Left hindlimb (tissue), 1 donor: ENCODE data around the gene RNPEPL1.
"Not testable (repeated sequence)": the region's sequence is repeated elsewhere in the genome, so short reads cannot be mapped to it uniquely, and the experiment has no call there.

Experiments used
- DNase-seq: peaks from one replicate; pipeline ENCODE4 v3.0.0-alpha.2; 2018

Gene RNPEPL1, protein sequence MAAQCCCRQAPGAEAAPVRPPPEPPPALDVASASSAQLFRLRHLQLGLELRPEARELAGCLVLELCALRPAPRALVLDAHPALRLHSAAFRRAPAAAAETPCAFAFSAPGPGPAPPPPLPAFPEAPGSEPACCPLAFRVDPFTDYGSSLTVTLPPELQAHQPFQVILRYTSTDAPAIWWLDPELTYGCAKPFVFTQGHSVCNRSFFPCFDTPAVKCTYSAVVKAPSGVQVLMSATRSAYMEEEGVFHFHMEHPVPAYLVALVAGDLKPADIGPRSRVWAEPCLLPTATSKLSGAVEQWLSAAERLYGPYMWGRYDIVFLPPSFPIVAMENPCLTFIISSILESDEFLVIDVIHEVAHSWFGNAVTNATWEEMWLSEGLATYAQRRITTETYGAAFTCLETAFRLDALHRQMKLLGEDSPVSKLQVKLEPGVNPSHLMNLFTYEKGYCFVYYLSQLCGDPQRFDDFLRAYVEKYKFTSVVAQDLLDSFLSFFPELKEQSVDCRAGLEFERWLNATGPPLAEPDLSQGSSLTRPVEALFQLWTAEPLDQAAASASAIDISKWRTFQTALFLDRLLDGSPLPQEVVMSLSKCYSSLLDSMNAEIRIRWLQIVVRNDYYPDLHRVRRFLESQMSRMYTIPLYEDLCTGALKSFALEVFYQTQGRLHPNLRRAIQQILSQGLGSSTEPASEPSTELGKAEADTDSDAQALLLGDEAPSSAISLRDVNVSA

GRCh38 chr2:240567872-240568677 is at the start of gene RNPEPL1:
Gene RNPEPL1 (plus strand): TSS chr2:240568484. CDS start chr2:240568587, 103 bp downstream.
- peak; percentile 46 for DNase-seq

- no peak for DNase-seq
Measured at GRCh38 chr2:240518981-240519380, 49.3 kb upstream of the RNPEPL1 start.

DNA sequence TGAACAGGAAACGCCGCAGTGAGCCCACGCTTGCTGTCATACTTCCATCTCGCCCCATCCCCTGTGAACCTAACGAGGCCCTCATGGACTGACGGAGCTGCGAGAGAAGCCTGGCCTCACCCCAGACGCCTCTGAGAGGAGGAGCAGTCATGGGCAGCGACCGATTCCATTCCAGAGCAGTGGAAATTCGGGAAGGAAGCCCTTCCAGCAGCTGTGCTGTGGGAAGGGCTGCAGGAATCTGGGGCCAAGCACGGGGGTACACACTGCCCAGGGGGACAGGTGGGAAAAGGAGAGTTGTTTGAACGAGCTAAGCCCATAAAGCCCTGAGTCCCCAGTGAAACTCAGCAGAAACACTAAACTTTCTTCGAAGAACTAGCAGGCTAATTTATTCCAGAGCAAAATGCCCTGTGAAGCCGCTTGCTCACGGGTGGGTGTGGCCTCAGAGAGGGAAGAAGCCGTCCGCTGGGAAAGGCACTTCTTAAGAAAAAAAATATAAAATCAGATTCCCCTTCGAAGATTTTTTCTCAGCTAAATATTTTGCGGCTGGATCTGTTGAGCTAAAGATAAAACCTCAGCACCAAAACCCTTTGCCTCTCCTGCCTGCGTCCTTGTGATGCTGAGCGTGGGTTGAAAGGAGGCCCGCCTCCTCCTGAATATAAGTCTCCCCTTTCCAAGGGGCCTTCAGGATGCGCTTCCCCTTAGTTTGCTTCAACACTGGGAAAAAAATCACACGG is 48.7 kb upstream of the RNPEPL1 start:
- no peak for DNase-seq

DNA sequence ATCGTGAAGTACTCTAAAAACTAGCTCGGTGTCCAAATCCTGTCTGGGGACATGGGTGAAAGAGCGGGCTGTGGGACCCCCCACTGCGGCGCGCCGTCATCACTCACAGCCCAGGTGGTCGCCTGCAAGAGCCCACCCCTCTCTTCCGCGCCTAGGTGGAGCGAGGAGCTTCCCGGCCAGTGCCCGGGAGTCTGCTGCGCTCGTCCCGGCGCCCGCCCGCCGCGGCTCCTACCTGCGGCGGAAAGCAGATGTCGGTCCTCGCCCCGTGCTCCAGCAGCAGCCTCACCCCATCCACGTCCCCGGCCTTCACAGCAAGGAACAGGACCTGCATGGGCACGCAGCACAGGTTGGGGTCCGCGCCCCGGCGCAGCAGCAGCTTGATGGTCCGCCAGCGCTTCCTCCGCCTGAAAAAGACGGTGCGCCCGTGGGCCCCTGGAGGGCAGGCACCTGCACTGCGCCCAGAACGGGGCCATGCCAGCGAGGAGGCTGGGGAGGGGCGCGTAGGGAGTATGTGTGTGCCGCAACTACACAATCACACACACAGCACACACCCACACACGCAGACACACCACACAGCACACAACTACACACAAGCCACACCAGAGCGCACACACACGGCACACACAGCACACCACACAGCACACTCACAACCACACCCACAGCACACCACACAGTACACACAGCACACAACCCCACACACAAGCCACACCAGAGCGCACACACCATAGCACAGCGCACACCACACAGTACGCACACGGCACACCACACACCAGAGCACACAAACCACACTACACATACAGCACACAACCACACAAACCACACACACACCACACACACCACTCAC is 47.9 kb upstream of the RNPEPL1 start:
- DNase-seq, result no peak

DNA sequence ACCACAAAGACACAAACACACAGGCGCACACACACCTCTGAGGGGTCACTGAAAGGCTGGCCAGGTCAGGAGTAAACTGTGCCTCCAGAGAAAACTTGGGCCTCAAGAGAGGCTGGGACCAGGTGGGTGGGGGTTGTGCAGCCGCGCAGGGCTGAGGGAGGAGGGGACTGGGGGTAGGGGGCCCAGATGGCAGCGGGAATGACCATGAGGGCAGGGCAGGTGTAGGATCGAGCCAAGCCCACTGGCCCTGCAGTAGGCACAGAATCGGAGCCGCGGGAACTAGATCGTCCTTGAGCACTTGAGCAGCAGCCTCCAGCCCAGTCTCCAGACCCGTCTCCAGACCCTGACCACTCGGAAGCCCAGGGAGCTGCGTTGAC is 47.3 kb upstream of the RNPEPL1 start:
- DNase-seq, result no peak

DNA sequence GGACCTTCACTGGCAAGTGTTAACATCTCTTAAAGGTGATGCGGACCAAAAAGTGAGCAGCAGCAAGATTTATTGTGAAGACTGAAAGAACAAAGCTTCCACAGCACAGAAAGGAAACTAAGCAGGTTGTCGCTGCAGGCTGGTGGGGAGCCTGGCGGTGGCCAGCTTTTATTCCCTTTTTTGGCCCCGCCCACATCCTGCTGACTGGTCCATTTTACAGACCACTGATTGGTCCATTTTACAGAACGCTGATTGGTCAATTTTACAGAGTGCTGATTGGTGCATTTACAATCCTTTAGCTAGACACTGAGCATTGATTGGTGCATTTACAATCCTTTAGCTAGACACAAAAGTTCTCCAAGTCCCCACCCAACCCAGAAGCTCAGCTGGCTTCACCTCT is 46.4 kb upstream of the RNPEPL1 start:
- DNase-seq, result not testable (repeated sequence)

GRCh38 chr2:240522406-240522805 is 45.9 kb upstream of the RNPEPL1 start:
- no peak for DNase-seq

GRCh38 chr2:240523451-240524281 is 44.6 kb upstream of the RNPEPL1 start:
- DNase-seq, result no peak

DNA sequence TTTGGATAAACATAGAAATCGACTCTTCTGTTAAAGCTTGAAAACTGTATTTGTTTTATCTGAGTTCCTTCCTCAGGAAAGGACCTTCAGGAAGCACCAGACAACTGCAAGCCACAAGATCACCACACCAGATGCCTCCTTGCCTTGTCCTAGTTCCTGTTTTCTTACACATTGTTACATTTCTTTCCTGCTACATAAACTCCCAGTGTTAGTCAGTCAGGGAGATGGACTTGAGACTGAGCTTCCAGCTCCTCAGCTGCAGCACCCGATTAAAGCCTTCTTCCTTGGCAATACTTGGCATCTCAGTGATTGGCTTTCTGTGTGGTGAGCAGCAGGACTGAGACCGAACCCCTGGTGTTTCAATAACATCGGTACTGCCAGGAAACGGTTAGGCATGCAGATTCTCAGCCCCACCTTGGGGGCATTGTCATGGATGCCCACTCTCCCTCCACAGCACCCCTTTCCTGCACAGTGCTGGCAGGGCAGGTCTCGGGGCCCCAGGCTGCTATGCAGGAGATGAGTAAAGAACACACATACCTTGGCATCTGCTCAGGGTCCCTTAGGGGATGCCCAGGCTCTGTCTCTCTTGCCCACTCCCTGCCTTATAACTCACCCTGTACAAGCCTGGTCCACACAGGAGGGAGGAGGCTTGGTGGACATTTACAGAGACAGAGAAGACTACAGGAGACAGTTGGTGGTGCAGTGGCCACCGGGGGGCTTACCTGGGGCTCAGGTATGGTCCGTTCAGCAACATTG is 43.1 kb upstream of the RNPEPL1 start:
- no peak for DNase-seq

DNA sequence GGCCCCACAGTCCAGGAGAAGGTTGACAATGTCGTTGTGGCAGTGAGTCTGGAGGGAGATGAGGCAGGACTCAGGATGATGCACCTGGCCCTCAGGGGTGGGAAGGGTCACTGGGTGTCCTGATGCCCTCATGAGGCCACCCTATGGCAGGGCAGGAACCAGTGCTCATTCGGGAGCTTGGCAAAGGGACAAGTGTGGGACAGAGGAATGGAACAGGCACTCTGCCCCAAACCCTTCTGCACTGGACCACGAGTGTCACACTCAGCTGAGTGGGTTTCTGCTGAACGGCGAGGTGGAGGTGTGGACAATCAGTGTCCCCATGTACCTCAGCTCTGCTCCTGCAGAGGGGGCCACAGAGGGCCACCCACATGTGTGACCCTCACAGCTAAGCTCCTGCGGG is 42.5 kb upstream of the RNPEPL1 start:
- no peak for DNase-seq

- no peak for DNase-seq
Measured at GRCh38 chr2:240526521-240526920, 41.8 kb upstream of the RNPEPL1 start.

GRCh38 chr2:240527153-240527750 is 41.0 kb upstream of the RNPEPL1 start:
- DNase-seq, result no peak

GRCh38 chr2:240528406-240529040 is 39.8 kb upstream of the RNPEPL1 start:
- no peak for DNase-seq

- DNase-seq, result no peak
Measured at GRCh38 chr2:240529344-240529999, 38.8 kb upstream of the RNPEPL1 start.

- no peak for DNase-seq
Measured at GRCh38 chr2:240530181-240530580, 38.1 kb upstream of the RNPEPL1 start.

- no peak for DNase-seq
Measured at GRCh38 chr2:240531038-240531437, 37.2 kb upstream of the RNPEPL1 start.

DNA sequence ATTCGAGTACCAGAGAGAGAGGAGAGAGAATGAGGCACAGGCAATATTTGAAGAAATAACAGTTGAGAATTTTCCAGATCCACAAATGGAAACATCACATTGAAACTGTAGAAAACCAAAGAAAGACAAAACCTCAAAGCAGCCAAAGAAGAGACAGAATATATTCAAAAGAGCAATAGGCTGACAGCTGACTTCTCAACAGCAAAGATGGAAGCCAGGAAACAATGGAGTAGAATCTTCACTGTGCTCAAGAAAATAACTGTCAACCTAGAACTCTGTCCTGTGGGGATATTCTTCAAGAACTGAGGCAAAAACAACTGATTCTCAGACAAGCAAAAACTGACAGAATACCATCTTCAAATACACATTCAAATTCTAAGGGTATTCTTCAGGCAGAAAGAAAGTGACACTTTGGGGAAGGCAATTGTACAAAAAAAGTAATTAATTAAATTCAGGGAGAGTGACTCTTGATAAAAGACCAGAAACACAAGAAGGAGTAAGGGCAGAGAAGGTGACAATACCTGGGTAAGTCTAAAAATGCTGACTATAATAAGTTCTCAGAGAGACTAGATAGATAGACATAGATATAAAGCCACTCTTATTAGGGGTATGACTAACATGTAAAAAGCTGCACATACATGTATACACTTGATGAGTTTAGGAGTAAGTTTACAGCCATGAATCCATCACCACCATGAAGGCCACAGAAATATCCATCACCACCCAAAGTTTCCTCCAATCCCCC is 36.1 kb upstream of the RNPEPL1 start:
- no peak for DNase-seq
